SKM-1 treated with dmso at 0.1 percent for 144 hours (cell line): Measurements from ENCODE around the gene CCDC68.
A peak's percentile ranks its signal among the peaks of the same experiment; 100 is the strongest.
"Not testable (repeated sequence)": the region's sequence is repeated elsewhere in the genome, so short reads cannot be mapped to it uniquely, and the experiment has no call there.

Source experiments
- DNase-seq: peaks from one replicate; lab custom pipeline; 2025; ENCODE audit not compliant: unreplicated experiment; lab: John Stamatoyannopoulos, UW

CCDC68 gene

GRCh38 chr18:54878659-54879358 lies 80.5 kb downstream of the CCDC68 start:
- no peak for DNase-seq

GRCh38 chr18:54878159-54878622 lies 81.1 kb downstream of the CCDC68 start:
- no peak for DNase-seq

- no peak for DNase-seq
Observed at GRCh38 chr18:54877076-54877475, 82.2 kb downstream of the CCDC68 start.

GRCh38 chr18:54875063-54875462 lies 84.2 kb downstream of the CCDC68 start:
- no peak for DNase-seq

GRCh38 chr18:54873884-54874255 lies 85.4 kb downstream of the CCDC68 start:
- DNase-seq = no peak

GRCh38 chr18:54872681-54873080 lies 86.6 kb downstream of the CCDC68 start:
- no peak for DNase-seq

GRCh38 chr18:54871231-54871630 lies 88.0 kb downstream of the CCDC68 start:
- DNase-seq = no peak

- DNase-seq = no peak
Observed at GRCh38 chr18:54867131-54867530, 92.1 kb downstream of the CCDC68 start.

GRCh38 chr18:54860941-54861340 lies 98.3 kb downstream of the CCDC68 start:
- DNase-seq = no peak

GRCh38 chr18:54859667-54860421 lies 99.4 kb downstream of the CCDC68 start:
- DNase-seq = no peak

GRCh38 chr18:54857499-54857898 lies 101.8 kb downstream of the CCDC68 start:
- no peak for DNase-seq

- no peak for DNase-seq
Observed at GRCh38 chr18:54856105-54856646, 103.1 kb downstream of the CCDC68 start.

GRCh38 chr18:54855050-54855449 lies 104.2 kb downstream of the CCDC68 start:
- not testable (repeated sequence) for DNase-seq

GRCh38 chr18:54852780-54853675 lies 106.2 kb downstream of the CCDC68 start:
- DNase-seq = peak; percentile 17
